ENCODE measurements around the gene NPR2.
A peak's percentile ranks its signal among the peaks of the same experiment; 100 is the strongest.

Gene NPR2

DNA sequence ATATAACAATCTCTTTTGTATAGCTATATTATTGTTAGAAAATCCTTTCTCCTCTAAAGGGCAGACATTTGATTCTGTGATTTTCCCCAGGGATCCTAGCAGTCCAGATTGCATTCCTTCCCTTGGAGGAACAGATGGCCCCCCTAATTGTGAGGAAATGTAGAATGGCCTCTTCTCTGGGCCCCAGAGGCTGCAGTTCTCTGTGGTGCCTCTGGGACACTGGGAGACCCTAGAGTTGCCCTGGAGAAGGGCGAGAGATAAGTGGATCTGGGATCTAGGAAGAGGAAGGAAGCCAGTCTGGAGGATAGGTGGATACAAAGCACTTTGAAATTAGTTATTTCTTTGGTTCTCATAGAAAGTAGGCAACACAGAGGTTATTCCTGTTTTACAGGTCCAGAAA lies 25.3 kb downstream of the NPR2 start:
- TF ChIP-seq CTCF (IDR thresholded peaks at IDR 0.05; ENCODE audit: borderline replicate concordance, extremely low read depth, low read length, poor library complexity, severe bottlenecking): peak; percentile 14
- no peak for TF ChIP-seq EZH2 (IDR thresholded peaks at IDR 0.05; ENCODE audit: borderline replicate concordance, low read depth, low read length, severe bottlenecking)
- Histone ChIP-seq H3K36me3 (ENCODE audit: insufficient read depth, low read length) (no peaks in the 10 kb centered on the region), H3K4me1 (ENCODE audit: insufficient read depth, low read length) (peaks cover 36% of the 10 kb centered on the region), H3K79me2 (ENCODE audit: insufficient read depth, low read length) (peaks cover 12% of the 10 kb centered on the region), H3K27ac (ENCODE audit: low read length) (no peak overlapping the region), H3K4me3 (ENCODE audit: low read depth in 1 of 2, low read length in 2 of 2) (no peak overlapping the region), H3K9me3 (ENCODE audit: insufficient read depth, low read length, severe bottlenecking) (no peaks in the 10 kb centered on the region), H3K27me3 (ENCODE audit: insufficient read depth, low read length, poor library complexity) (no peaks in the 10 kb centered on the region), H4K20me1 (ENCODE audit: insufficient read depth, low read length) (no peaks in the 10 kb centered on the region), H3K4me2 (ENCODE audit: insufficient read depth, low read length) (no peak overlapping the region), H3K9ac (ENCODE audit: low read depth, low read length) (no peak overlapping the region), H2AFZ (ENCODE audit: low read depth, low read length) (no peak overlapping the region)
- ATAC-seq (ENCODE audit: insufficient read depth, low read depth): no peak
- DNase-seq: no peak

DNA sequence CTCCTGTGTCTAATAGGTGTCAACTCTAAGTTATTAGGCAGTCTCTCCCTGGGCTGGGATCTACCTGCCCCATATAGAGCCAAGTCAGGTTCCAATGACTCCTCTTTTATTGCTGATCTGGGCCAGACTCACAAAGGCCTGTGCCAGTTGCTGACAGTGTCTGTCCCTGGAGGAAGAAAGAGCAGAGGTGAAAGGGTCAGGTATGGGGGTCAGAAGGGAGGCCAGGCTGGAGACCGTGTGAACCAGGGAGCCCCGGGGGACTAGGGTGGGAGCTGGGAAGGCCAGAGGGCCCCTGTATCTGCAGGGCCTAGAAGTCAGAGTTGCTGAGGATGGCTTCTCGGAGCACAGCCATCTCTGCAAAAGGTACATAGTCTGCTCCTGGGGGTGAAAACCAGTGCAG lies 26.9 kb downstream of the NPR2 start:
- peaks cover 22% of the 10 kb centered on the region for H3K4me1 ChIP-seq (ENCODE audit: insufficient read depth, low read length)
- H4K20me1 ChIP-seq (ENCODE audit: insufficient read depth, low read length): no peaks in the 10 kb centered on the region
- no peaks in the 10 kb centered on the region for H3K36me3 ChIP-seq (ENCODE audit: insufficient read depth, low read length)
- ATAC-seq (ENCODE audit: insufficient read depth, low read depth) (no peak), DNase-seq (no peak)
- no peak overlapping the region for H3K4me2 ChIP-seq (ENCODE audit: insufficient read depth, low read length)
- H3K4me3 ChIP-seq (ENCODE audit: low read depth in 1 of 2, low read length in 2 of 2): no peak overlapping the region
- no peak for TF ChIP-seq CTCF (IDR thresholded peaks at IDR 0.05; ENCODE audit: borderline replicate concordance, extremely low read depth, low read length, poor library complexity, severe bottlenecking)
- H3K27me3 ChIP-seq (ENCODE audit: insufficient read depth, low read length, poor library complexity): no peaks in the 10 kb centered on the region
- H3K27ac ChIP-seq (ENCODE audit: low read length): no peak overlapping the region
- H3K79me2 ChIP-seq (ENCODE audit: insufficient read depth, low read length): peaks cover 12% of the 10 kb centered on the region
- no peaks in the 10 kb centered on the region for H3K9me3 ChIP-seq (ENCODE audit: insufficient read depth, low read length, severe bottlenecking)
- H3K9ac ChIP-seq (ENCODE audit: low read depth, low read length): no peak overlapping the region
- no peak overlapping the region for H2AFZ ChIP-seq (ENCODE audit: low read depth, low read length)

DNA sequence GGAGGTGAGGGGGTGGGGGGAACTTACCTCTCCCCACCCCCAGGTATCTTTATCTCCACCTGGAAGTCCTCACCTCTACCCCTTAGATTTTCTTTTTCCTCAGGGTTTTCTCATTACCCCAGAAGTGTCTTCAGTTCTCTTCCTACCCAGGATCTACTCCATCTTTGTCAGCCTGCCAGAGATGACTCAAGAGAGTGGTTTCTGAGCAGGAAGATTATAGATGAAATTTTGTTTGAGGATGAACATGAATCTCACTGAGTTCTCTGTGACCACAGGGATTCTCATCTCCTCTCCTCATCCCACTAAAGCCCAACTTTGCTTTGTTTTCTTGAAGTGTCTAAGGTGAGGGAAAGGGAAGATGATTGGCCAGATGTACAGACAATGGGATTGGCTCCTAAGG lies 28.7 kb downstream of the NPR2 start:
- no peak overlapping the region for H3K27ac ChIP-seq (ENCODE audit: low read length)
- ATAC-seq (ENCODE audit: insufficient read depth, low read depth) (no peak), DNase-seq (no peak)
- TF ChIP-seq CTCF (IDR thresholded peaks at IDR 0.05; ENCODE audit: borderline replicate concordance, extremely low read depth, low read length, poor library complexity, severe bottlenecking): no peak
- TF ChIP-seq EZH2 (IDR thresholded peaks at IDR 0.05; ENCODE audit: borderline replicate concordance, low read depth, low read length, severe bottlenecking): no peak
- H3K4me2 ChIP-seq (ENCODE audit: insufficient read depth, low read length): no peak overlapping the region
- H3K9ac ChIP-seq (ENCODE audit: low read depth, low read length): no peak overlapping the region
- no peaks in the 10 kb centered on the region for H4K20me1 ChIP-seq (ENCODE audit: insufficient read depth, low read length)
- no peak overlapping the region for H3K4me3 ChIP-seq (ENCODE audit: low read depth in 1 of 2, low read length in 2 of 2)
- H3K9me3 ChIP-seq (ENCODE audit: insufficient read depth, low read length, severe bottlenecking): no peaks in the 10 kb centered on the region
- H3K79me2 ChIP-seq (ENCODE audit: insufficient read depth, low read length): no peaks in the 10 kb centered on the region
- no peaks in the 10 kb centered on the region for H3K27me3 ChIP-seq (ENCODE audit: insufficient read depth, low read length, poor library complexity)
- no peak overlapping the region for H2AFZ ChIP-seq (ENCODE audit: low read depth, low read length)
- H3K4me1 ChIP-seq (ENCODE audit: insufficient read depth, low read length): peaks cover 9% of the 10 kb centered on the region
- no peaks in the 10 kb centered on the region for H3K36me3 ChIP-seq (ENCODE audit: insufficient read depth, low read length)

DNA sequence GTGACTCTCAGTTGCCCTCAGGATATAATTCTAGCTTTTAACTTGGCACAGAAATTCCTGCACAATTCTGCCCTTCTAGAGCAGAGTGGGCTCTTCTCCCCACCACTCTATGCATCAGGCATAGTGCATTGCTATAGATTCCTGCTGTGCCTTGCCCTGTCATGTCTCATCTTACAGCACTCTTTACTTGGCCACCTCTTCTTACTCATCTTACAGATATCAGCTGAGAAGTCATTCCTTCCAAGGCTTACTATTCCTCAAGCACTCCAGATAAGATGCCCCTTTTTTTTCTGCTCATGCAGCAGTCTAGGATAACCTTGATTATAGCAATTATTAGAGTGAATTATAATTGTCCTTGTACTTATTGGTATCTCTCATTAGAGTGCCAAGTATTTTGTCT lies 31.5 kb downstream of the NPR2 start:
- TF ChIP-seq CTCF (IDR thresholded peaks at IDR 0.05; ENCODE audit: borderline replicate concordance, extremely low read depth, low read length, poor library complexity, severe bottlenecking): no peak
- TF ChIP-seq EZH2 (IDR thresholded peaks at IDR 0.05; ENCODE audit: borderline replicate concordance, low read depth, low read length, severe bottlenecking): no peak
- H3K27me3 ChIP-seq (ENCODE audit: insufficient read depth, low read length, poor library complexity): no peaks in the 10 kb centered on the region
- H3K4me3 ChIP-seq (ENCODE audit: low read depth in 1 of 2, low read length in 2 of 2): no peak overlapping the region
- DNase-seq: no peak
- H3K4me1 ChIP-seq (ENCODE audit: insufficient read depth, low read length): no peaks in the 10 kb centered on the region
- H3K27ac ChIP-seq (ENCODE audit: low read length): no peak overlapping the region
- no peaks in the 10 kb centered on the region for H3K9me3 ChIP-seq (ENCODE audit: insufficient read depth, low read length, severe bottlenecking)
- no peaks in the 10 kb centered on the region for H3K36me3 ChIP-seq (ENCODE audit: insufficient read depth, low read length)
- ATAC-seq (ENCODE audit: insufficient read depth, low read depth): no peak
- H3K4me2 ChIP-seq (ENCODE audit: insufficient read depth, low read length): no peak overlapping the region
- H3K79me2 ChIP-seq (ENCODE audit: insufficient read depth, low read length): no peaks in the 10 kb centered on the region
- H3K9ac ChIP-seq (ENCODE audit: low read depth, low read length): no peak overlapping the region
- no peak overlapping the region for H2AFZ ChIP-seq (ENCODE audit: low read depth, low read length)
- H4K20me1 ChIP-seq (ENCODE audit: insufficient read depth, low read length): no peaks in the 10 kb centered on the region

Measured in DND-41 (cell line).